Measurements from ENCODE around the gene PDE10A. TPM values are rescaled to one million over a fixed set of nuclear protein-coding genes. Genes with fewer than 3 reads are reported as not detected.

The PDE10A gene
- total RNA-seq, 4 donors from 2014 or later = 2.9 to 8.8 (median 3.9) TPM

DNA sequence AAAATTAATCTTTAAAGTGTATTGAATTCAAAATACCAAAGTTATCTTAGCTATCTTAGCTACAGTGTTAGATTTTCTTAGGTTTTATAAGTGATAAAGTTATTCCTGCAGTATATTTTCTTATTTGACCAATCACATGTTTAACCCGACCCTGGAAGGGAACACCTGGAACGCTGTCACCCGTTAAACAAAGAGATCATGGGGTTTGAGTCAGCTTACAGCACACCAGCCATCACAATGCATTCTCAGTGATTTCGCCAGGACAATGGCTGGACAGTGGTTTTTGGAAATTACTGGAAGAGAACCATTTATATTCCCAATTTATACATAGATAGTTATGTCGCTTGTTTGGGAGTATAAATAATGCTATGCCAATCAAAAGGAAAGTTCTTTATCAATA is 364.2 kb downstream of the PDE10A start:
- Histone ChIP-seq H3K4me3 (no peak overlapping the region), H3K4me1 (no peaks in the 10 kb centered on the region), H3K27ac (replicated peaks in 1 of 4) (no peak overlapping the region), H3K27me3 (no peaks in the 10 kb centered on the region), H3K36me3 (no peaks in the 10 kb centered on the region), H3K9me3 (no peaks in the 10 kb centered on the region)
- intact Hi-C loops (cut with DNase I) = no loop called here
- WGBS = 82% methylated on average over 5 of the region's 5 CpGs
- TF ChIP-seq, protein P1, sequence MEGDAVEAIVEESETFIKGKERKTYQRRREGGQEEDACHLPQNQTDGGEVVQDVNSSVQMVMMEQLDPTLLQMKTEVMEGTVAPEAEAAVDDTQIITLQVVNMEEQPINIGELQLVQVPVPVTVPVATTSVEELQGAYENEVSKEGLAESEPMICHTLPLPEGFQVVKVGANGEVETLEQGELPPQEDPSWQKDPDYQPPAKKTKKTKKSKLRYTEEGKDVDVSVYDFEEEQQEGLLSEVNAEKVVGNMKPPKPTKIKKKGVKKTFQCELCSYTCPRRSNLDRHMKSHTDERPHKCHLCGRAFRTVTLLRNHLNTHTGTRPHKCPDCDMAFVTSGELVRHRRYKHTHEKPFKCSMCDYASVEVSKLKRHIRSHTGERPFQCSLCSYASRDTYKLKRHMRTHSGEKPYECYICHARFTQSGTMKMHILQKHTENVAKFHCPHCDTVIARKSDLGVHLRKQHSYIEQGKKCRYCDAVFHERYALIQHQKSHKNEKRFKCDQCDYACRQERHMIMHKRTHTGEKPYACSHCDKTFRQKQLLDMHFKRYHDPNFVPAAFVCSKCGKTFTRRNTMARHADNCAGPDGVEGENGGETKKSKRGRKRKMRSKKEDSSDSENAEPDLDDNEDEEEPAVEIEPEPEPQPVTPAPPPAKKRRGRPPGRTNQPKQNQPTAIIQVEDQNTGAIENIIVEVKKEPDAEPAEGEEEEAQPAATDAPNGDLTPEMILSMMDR (IDR thresholded peaks at IDR 0.05) = no peak
- TF ChIP-seq POLR2AphosphoS5 (IDR thresholded peaks at IDR 0.05) (no peak), EP300 (IDR thresholded peaks at IDR 0.05) (no peak), POLR2A (IDR thresholded peaks at IDR 0.05; ENCODE audit: low read depth) (no peak)
- DNase-seq (ENCODE audit: extremely low spot score) = no peak

GRCh38 chr6:165298402-165298801 is 364.6 kb downstream of the PDE10A start:
- Histone ChIP-seq H3K27me3 (no peaks in the 10 kb centered on the region), H3K9me3 (no peaks in the 10 kb centered on the region), H3K27ac (replicated peaks in 1 of 4) (no peak overlapping the region), H3K4me3 (no peak overlapping the region), H3K4me1 (no peaks in the 10 kb centered on the region), H3K36me3 (no peaks in the 10 kb centered on the region)
- DNase-seq (ENCODE audit: extremely low spot score) = no peak
- TF ChIP-seq POLR2A (IDR thresholded peaks at IDR 0.05; ENCODE audit: low read depth) = no peak
- no peak for TF ChIP-seq EP300 (IDR thresholded peaks at IDR 0.05)
- TF ChIP-seq, protein P1 (IDR thresholded peaks at IDR 0.05) = no peak
- TF ChIP-seq POLR2AphosphoS5 (IDR thresholded peaks at IDR 0.05) = no peak
- intact Hi-C loops (cut with DNase I) = no loop called here
- 88% methylated on average over 6 of the region's 6 CpGs for WGBS

DNA sequence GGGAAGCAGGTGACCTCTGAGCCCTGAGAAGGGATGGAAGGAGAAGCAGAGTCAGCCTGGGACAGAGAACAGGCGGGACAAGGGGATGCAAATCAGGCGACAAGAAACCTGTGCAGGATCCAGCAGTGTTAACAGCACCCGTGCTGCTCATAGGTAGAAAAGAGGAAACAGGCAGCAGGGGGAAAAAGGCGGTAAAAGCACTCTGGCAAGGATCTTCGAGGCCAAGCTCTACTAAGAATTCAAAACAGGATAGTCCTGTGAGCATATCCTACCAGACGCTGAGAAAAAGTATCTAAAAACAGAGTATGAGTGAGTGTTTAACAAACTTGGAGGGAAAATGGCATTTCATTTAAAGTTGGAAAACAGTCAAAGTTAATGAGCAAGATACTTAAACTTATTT is 370.4 kb downstream of the PDE10A start:
- no peak for TF ChIP-seq POLR2A (IDR thresholded peaks at IDR 0.05; ENCODE audit: low read depth)
- TF ChIP-seq, protein P1 (IDR thresholded peaks at IDR 0.05) = no peak
- no peak overlapping the region for H3K4me3 ChIP-seq
- intact Hi-C loops (cut with DNase I) = no loop called here

More for the DNA sequence above, 370.4 kb downstream of the PDE10A start:
- no peak overlapping the region for H3K27ac ChIP-seq (replicated peaks in 1 of 4)
- no peak for DNase-seq (ENCODE audit: extremely low spot score)
- no peaks in the 10 kb centered on the region for H3K9me3 ChIP-seq
- no peaks in the 10 kb centered on the region for H3K36me3 ChIP-seq
- no peaks in the 10 kb centered on the region for H3K4me1 ChIP-seq
- H3K27me3 ChIP-seq = no peaks in the 10 kb centered on the region
- 86% methylated on average over 6 of the region's 6 CpGs for WGBS

Small RNA genes within 50 kb of the gene (small RNA-seq; reads per million reads assigned to genes)
- gene RNA5SP226 = 0.68 to 1.5 (median 1.3) reads per million in 3 donors

Measured in esophagus muscularis mucosa (tissue), 4 donors.